Panc1 (cell line): ENCODE measurements around the gene CAPN8. TPM values are rescaled to one million over a fixed set of nuclear protein-coding genes. Genes with fewer than 3 reads are reported as not detected.

Experiments used
- ATAC-seq: fragments of 200-7000 bp; cut with Tn5 transposase; 2 replicates; pipeline ENCODE4 v1.9.1; 2020; ENCODE audit warnings: mild to moderate bottlenecking, moderate library complexity
- BruUV-seq: library from RNA; stranded (reverse); fragments of 400-500 nt; replicated peaks from 2 replicates; lab custom pipeline; 2021; lab: Mats Ljungman, UMichigan
- CTCF ChIA-PET: fragments of 300-600 bp; sonication (Branson Sonifier 250); formaldehyde crosslinking; loops from one replicate; lab custom pipeline; 2022; ENCODE audit warnings: antibody characterized with exemption; lab: Charles Lee
- POLR2A ChIA-PET: fragments of 300-600 bp; sonication (Branson Sonifier 250); formaldehyde crosslinking; loops from one replicate; lab custom pipeline; 2022; ENCODE audit warnings: antibody characterized with exemption; lab: Charles Lee
- DNase-seq: peaks from one replicate; pipeline ENCODE4 v3.0.0-alpha.2; 2010; ENCODE audit warnings: low read depth, low spot score
- H3K27ac ChIP-seq: 2 replicates; pipeline ENCODE4 v1.5.1; 2011; ENCODE audit warnings: mild to moderate bottlenecking, low read length, inconsistent platforms
- H3K27me3 ChIP-seq: fragments of 200-500 bp; sonication (Bioruptor generic); 2 replicates; pipeline ENCODE4 v1.6.0; 2014; ENCODE audit warnings: low read length, inconsistent platforms; ENCODE audit not compliant: control insufficient read depth, insufficient read depth
- H3K36me3 ChIP-seq: fragments of 200-500 bp; sonication (Bioruptor generic); 2 replicates; pipeline ENCODE4 v1.5.1; 2014; ENCODE audit warnings: inconsistent platforms, mild to moderate bottlenecking, low read length, moderate library complexity; ENCODE audit not compliant: control insufficient read depth, insufficient read depth
- H3K4me1 ChIP-seq: 2 replicates; pipeline ENCODE4 v1.5.1; 2011; ENCODE audit warnings: inconsistent platforms, mild to moderate bottlenecking, low read length, moderate library complexity; ENCODE audit not compliant: control insufficient read depth, insufficient read depth
- H3K4me3 ChIP-seq, 2 experiments: 2 replicates each; pipeline ENCODE4 v1.5.1; 2011 to 2012; ENCODE audit warnings: low read depth in 2 of 2, low read length in 2 of 2, mild to moderate bottlenecking in 2 of 2, inconsistent platforms in 1 of 2, moderate library complexity in 1 of 2
- H3K9me3 ChIP-seq: fragments of 200-500 bp; sonication (Bioruptor generic); 2 replicates; pipeline ENCODE4 v1.5.1; 2014; ENCODE audit warnings: low read depth, mild to moderate bottlenecking, inconsistent platforms, low read length, moderate library complexity; ENCODE audit not compliant: control insufficient read depth, insufficient read depth
- POLR2AphosphoS5 ChIP-seq: IDR thresholded peaks from 2 replicates; pipeline ENCODE4 v1.6.1; 2012; ENCODE audit warnings: mild to moderate bottlenecking, low read depth, low read length, moderate library complexity
- SIN3A ChIP-seq: IDR thresholded peaks from 2 replicates; pipeline ENCODE4 v1.6.1; 2012; ENCODE audit warnings: low read depth, mild to moderate bottlenecking, low read length, moderate library complexity, borderline replicate concordance; ENCODE audit not compliant: insufficient read depth
- TCF7L2 ChIP-seq: IDR thresholded peaks from 2 replicates; pipeline ENCODE4 v1.6.1; 2011; ENCODE audit warnings: mild to moderate bottlenecking, low read depth, low read length, inconsistent platforms
- in situ Hi-C: cut with HindIII; loops from 2 replicates; pipeline ENCODE4 v1.10.0; 2016; ENCODE audit warnings: low sequenced_read_pairs, low pct_unique_long_range_greater_than_20kb
- intact Hi-C: fragments of 100-400 bp; cut with micrococcal nuclease; formaldehyde crosslinking; loops from one replicate; pipeline ENCODE4 v1.10.0; 2022; ENCODE audit not compliant: unreplicated experiment
- total RNA-seq: library from RNA; stranded (reverse); gene quantifications from one replicate; pipeline ENCODE4 v1.2.1, GENCODE V29; 2021; ENCODE audit not compliant: unreplicated experiment
- TF ChIP-seq, protein P1 (sequence below): fragments of 450-650 bp; IDR thresholded peaks from 2 replicates; pipeline ENCODE4 v1.5.1; 2017; ENCODE audit warnings: mild to moderate bottlenecking
- TF ChIP-seq, protein P2 (sequence below), 2 experiments: IDR thresholded peaks; 2 replicates each; pipeline ENCODE4 v1.6.1; 2011 to 2012; ENCODE audit warnings: low read depth in 2 of 2, control low read depth in 1 of 2, low read length in 1 of 2, mild to moderate bottlenecking in 1 of 2, moderate library complexity in 1 of 2; ENCODE audit not compliant: insufficient read depth in 1 of 2

Gene CAPN8
- total RNA-seq, 1 experiment from 2014 or later: 0.28 TPM

DNA sequence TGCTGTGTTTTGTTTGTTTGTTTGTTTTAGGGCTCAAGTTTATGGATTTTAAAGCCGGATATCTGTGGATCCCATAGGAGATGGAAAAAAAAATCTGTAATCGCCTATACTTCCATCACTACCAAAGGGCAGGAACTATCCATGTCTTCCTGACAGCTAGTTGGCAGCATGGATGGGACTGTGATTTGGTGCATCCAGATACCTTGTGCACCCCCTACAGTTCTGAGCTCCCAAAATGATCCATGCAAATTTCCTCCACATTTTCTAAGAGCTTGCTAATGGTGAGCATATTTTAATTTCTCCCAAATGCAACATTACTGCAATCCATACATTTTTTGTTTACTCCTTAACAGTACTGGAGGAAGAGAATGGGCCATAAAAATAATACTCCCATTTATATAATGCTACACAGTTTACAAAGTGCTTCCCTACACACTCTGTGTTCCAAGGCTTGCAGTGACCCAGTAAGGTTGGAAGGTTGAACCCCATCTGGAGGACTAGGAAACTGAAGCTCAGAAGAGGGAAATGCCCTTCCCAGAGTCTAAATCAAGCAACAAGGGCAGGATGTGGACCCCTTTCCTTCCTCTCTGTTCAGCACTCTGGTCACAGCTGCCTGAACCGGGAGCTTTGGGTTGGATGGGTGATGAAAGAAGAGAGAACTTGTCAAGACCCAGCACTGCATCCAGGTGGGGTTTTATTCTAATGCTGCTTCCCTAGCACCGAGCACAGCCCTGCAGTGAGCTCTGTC, 48.0 kb downstream of the CAPN8 start:
- DNase-seq: no peak
- intact Hi-C loops: no loop called here
- in situ Hi-C loops: no loop called here
- Histone ChIP-seq H3K4me3 (no peak overlapping the region), H3K4me1 (no peaks in the 10 kb centered on the region), H3K27me3 (no peaks in the 10 kb centered on the region), H3K9me3 (no peaks in the 10 kb centered on the region), H3K27ac (no peak overlapping the region), H3K36me3 (no peaks in the 10 kb centered on the region)
- POLR2A ChIA-PET: no interaction called here
- CTCF ChIA-PET: no interaction called here
- no peak for ATAC-seq
- TF ChIP-seq POLR2AphosphoS5: no peak
- TF ChIP-seq, protein P1, sequence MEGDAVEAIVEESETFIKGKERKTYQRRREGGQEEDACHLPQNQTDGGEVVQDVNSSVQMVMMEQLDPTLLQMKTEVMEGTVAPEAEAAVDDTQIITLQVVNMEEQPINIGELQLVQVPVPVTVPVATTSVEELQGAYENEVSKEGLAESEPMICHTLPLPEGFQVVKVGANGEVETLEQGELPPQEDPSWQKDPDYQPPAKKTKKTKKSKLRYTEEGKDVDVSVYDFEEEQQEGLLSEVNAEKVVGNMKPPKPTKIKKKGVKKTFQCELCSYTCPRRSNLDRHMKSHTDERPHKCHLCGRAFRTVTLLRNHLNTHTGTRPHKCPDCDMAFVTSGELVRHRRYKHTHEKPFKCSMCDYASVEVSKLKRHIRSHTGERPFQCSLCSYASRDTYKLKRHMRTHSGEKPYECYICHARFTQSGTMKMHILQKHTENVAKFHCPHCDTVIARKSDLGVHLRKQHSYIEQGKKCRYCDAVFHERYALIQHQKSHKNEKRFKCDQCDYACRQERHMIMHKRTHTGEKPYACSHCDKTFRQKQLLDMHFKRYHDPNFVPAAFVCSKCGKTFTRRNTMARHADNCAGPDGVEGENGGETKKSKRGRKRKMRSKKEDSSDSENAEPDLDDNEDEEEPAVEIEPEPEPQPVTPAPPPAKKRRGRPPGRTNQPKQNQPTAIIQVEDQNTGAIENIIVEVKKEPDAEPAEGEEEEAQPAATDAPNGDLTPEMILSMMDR: no peak
- TF ChIP-seq, protein P2, sequence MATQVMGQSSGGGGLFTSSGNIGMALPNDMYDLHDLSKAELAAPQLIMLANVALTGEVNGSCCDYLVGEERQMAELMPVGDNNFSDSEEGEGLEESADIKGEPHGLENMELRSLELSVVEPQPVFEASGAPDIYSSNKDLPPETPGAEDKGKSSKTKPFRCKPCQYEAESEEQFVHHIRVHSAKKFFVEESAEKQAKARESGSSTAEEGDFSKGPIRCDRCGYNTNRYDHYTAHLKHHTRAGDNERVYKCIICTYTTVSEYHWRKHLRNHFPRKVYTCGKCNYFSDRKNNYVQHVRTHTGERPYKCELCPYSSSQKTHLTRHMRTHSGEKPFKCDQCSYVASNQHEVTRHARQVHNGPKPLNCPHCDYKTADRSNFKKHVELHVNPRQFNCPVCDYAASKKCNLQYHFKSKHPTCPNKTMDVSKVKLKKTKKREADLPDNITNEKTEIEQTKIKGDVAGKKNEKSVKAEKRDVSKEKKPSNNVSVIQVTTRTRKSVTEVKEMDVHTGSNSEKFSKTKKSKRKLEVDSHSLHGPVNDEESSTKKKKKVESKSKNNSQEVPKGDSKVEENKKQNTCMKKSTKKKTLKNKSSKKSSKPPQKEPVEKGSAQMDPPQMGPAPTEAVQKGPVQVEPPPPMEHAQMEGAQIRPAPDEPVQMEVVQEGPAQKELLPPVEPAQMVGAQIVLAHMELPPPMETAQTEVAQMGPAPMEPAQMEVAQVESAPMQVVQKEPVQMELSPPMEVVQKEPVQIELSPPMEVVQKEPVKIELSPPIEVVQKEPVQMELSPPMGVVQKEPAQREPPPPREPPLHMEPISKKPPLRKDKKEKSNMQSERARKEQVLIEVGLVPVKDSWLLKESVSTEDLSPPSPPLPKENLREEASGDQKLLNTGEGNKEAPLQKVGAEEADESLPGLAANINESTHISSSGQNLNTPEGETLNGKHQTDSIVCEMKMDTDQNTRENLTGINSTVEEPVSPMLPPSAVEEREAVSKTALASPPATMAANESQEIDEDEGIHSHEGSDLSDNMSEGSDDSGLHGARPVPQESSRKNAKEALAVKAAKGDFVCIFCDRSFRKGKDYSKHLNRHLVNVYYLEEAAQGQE (IDR thresholded peaks at IDR 0.05; ENCODE audit: insufficient read depth in 1 of 2, low read depth in 2 of 2, low read length in 1 of 2): no peak
- TF ChIP-seq SIN3A: no peak
- no peak for TF ChIP-seq TCF7L2
- no TSS peak for BruUV-seq

DNA sequence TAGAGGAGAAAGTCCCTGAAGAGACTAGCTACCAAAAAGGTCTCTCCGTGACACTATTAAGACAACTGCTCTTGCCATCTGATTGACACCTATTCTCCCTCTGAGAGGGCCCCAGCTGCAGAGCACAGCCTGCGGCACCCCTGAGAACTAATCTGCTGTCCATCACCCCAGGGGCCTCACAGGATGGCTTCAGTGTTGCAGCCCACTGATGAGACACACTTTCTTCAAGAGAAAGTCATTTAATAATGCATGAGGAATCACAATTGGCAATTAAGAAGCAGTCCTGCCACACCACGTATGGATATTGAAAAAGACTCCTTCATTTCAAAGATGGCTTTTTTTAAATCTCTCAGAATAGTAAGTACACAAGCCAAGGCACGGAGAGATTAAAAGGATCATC, 48.9 kb downstream of the CAPN8 start:
- H3K27ac ChIP-seq: no peak overlapping the region
- ChIA-PET CTCF (no interaction called here), POLR2A (no interaction called here)
- no peak for ATAC-seq
- no peaks in the 10 kb centered on the region for H3K36me3 ChIP-seq
- intact Hi-C loops: no loop called here
- TF ChIP-seq POLR2AphosphoS5: no peak
- no peak for TF ChIP-seq TCF7L2
- TF ChIP-seq, protein P1: no peak
- no peak for TF ChIP-seq SIN3A
- TF ChIP-seq, protein P2 (IDR thresholded peaks at IDR 0.05; ENCODE audit: insufficient read depth in 1 of 2, low read depth in 2 of 2, low read length in 1 of 2): no peak
- in situ Hi-C loops: no loop called here
- H3K27me3 ChIP-seq: no peaks in the 10 kb centered on the region
- H3K4me3 ChIP-seq: no peak overlapping the region
- no TSS peak for BruUV-seq
- DNase-seq: no peak
- no peaks in the 10 kb centered on the region for H3K4me1 ChIP-seq
- H3K9me3 ChIP-seq: no peaks in the 10 kb centered on the region
